SK-N-DZ (cell line): ENCODE measurements around the gene LRIG2.

Experiments
- DNase-seq: peaks from one replicate; pipeline ENCODE4 v3.0.0-alpha.2; 2015; ENCODE audit warnings: low spot score

The LRIG2 gene

DNA sequence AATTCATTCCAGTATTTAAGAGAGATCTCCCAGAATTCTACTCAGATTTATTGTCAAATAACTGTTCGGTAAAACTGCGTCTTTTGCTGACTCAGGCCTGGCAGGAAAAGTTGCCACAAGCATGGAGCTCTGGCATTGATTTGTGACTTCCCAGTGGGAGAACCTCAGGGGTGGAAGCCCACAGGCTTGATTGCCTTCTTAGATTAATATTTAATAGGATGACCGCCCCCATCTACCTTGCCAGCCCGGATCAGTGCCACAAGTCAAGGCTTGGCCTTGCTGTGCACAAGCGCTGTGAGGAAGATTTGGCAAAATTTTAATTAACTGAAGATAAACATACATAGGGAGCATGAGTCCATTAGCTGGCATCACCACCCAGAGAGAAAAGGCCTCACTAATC is 93.5 kb downstream of the LRIG2 start:
- no peak for DNase-seq

GRCh38 chr1:113168946-113169345 is 95.9 kb downstream of the LRIG2 start:
- no peak for DNase-seq

DNA sequence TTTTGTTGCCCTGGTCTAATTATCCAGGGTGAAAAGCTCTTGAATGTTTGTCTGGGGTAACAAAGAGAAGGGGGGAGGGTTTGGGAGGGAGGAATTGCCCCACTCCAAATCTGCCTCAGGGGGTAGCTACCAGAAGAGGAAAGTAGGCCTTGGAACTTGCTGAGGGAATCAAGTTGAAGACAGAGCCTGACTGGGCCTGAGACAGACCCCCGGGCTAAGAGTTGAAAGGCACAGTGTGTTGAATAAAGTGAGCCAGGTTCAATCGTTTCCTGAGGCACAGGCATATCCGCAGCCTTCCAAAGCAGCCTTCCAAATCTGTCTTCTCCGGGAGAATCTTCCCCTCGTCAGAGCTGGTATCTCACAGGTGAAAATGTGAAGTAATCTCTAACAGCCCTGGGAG is 96.6 kb downstream of the LRIG2 start:
- DNase-seq, result no peak

DNA sequence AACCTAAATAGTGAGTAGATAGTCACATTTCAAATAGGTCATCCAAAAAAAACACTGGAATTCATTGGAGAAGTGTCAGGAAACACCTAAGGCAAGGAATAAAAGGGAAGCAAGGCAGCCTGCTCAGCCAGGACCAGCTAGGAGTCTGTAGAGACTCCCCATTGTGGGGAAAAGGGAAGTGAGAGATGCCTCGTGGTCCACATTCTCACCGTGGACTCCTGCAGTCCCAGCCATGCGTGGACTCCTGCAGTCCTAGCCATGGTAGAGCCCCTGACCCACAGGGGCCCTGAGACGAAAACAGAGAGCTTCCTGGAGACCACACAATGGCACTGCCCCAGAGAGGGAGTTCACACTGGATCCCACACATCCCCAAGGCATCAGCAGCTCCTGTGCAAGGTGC is 97.5 kb downstream of the LRIG2 start:
- no peak for DNase-seq

GRCh38 chr1:113178106-113178505 is 105.1 kb downstream of the LRIG2 start:
- no peak for DNase-seq

GRCh38 chr1:113178522-113178921 is 105.5 kb downstream of the LRIG2 start:
- no peak for DNase-seq
